Spleen (tissue), 7 donors: ENCODE results near the gene SDC1.

Experiments used
- CTCF ChIP-seq, 11 experiments: fragments of 200-600 bp in 7 of 11; fragments of 450-650 bp in 4 of 11; sonication (generic) in 4 of 11; IDR thresholded peaks in 8 of 11; conservative IDR thresholded peaks in 3 of 11; 1 replicate in 7 of 11; 2 replicates in 4 of 11; pipeline versions ENCODE4 v1.4.0 to v1.8.0; 2016 to 2021; ENCODE audit warnings: antibody characterized with exemption in 11 of 11, inconsistent platforms in 4 of 11, mild to moderate bottlenecking in 1 of 11
- POLR2A ChIP-seq, 3 donors: fragments of 450-650 bp; IDR thresholded peaks; one replicate each; pipeline ENCODE4 v1.5.1; 2017; ENCODE audit warnings: antibody characterized with exemption in 3 of 3, mild to moderate bottlenecking in 1 of 3
- donor health status: DM: no; HTN: no; CAD: no; lungs with moderate emphysema.
- donor health status: DM: no; HTN: no; CAD: no.
- donor health status: DM: no; HTN: no; CAD: no.

- TF ChIP-seq CTCF (IDR thresholded peaks at IDR 0.05 in 8 of 11, conservative IDR thresholded peaks at IDR 0.05 in 3 of 11) (no peak), POLR2A (IDR thresholded peaks at IDR 0.05) (no peak)
These were observed at the start of gene SDC1 for GRCh38 chr2:20224716-20225293.
